Panc1 (cell line): ENCODE results near the gene LYST. TPM values are rescaled to one million over a fixed set of nuclear protein-coding genes. Genes with fewer than 3 reads are reported as not detected.
A peak's percentile ranks its signal among the peaks of the same experiment; 100 is the strongest.

Experiments
- ATAC-seq: fragments of 200-7000 bp; cut with Tn5 transposase; 2 replicates; pipeline ENCODE4 v1.9.1; 2020; ENCODE audit warnings: mild to moderate bottlenecking, moderate library complexity
- BruUV-seq: library from RNA; stranded (reverse); fragments of 400-500 nt; replicated peaks from 2 replicates; lab custom pipeline; 2021; lab: Mats Ljungman, UMichigan
- CTCF ChIA-PET: fragments of 300-600 bp; sonication (Branson Sonifier 250); formaldehyde crosslinking; loops from one replicate; lab custom pipeline; 2022; ENCODE audit warnings: antibody characterized with exemption; lab: Charles Lee
- POLR2A ChIA-PET: fragments of 300-600 bp; sonication (Branson Sonifier 250); formaldehyde crosslinking; loops from one replicate; lab custom pipeline; 2022; ENCODE audit warnings: antibody characterized with exemption; lab: Charles Lee
- DNase-seq: peaks from one replicate; pipeline ENCODE4 v3.0.0-alpha.2; 2010; ENCODE audit warnings: low read depth, low spot score
- H3K27ac ChIP-seq: 2 replicates; pipeline ENCODE4 v1.5.1; 2011; ENCODE audit warnings: mild to moderate bottlenecking, low read length, inconsistent platforms
- H3K27me3 ChIP-seq: fragments of 200-500 bp; sonication (Bioruptor generic); 2 replicates; pipeline ENCODE4 v1.6.0; 2014; ENCODE audit warnings: low read length, inconsistent platforms; ENCODE audit not compliant: control insufficient read depth, insufficient read depth
- H3K36me3 ChIP-seq: fragments of 200-500 bp; sonication (Bioruptor generic); 2 replicates; pipeline ENCODE4 v1.5.1; 2014; ENCODE audit warnings: inconsistent platforms, mild to moderate bottlenecking, low read length, moderate library complexity; ENCODE audit not compliant: control insufficient read depth, insufficient read depth
- H3K4me1 ChIP-seq: 2 replicates; pipeline ENCODE4 v1.5.1; 2011; ENCODE audit warnings: inconsistent platforms, mild to moderate bottlenecking, low read length, moderate library complexity; ENCODE audit not compliant: control insufficient read depth, insufficient read depth
- H3K4me3 ChIP-seq, 2 experiments: 2 replicates each; pipeline ENCODE4 v1.5.1; 2011 to 2012; ENCODE audit warnings: low read depth in 2 of 2, low read length in 2 of 2, mild to moderate bottlenecking in 2 of 2, inconsistent platforms in 1 of 2, moderate library complexity in 1 of 2
- H3K9me3 ChIP-seq: fragments of 200-500 bp; sonication (Bioruptor generic); 2 replicates; pipeline ENCODE4 v1.5.1; 2014; ENCODE audit warnings: low read depth, mild to moderate bottlenecking, inconsistent platforms, low read length, moderate library complexity; ENCODE audit not compliant: control insufficient read depth, insufficient read depth
- POLR2AphosphoS5 ChIP-seq: IDR thresholded peaks from 2 replicates; pipeline ENCODE4 v1.6.1; 2012; ENCODE audit warnings: mild to moderate bottlenecking, low read depth, low read length, moderate library complexity
- SIN3A ChIP-seq: IDR thresholded peaks from 2 replicates; pipeline ENCODE4 v1.6.1; 2012; ENCODE audit warnings: low read depth, mild to moderate bottlenecking, low read length, moderate library complexity, borderline replicate concordance; ENCODE audit not compliant: insufficient read depth
- TCF7L2 ChIP-seq: IDR thresholded peaks from 2 replicates; pipeline ENCODE4 v1.6.1; 2011; ENCODE audit warnings: mild to moderate bottlenecking, low read depth, low read length, inconsistent platforms
- in situ Hi-C: cut with HindIII; loops from 2 replicates; pipeline ENCODE4 v1.10.0; 2016; ENCODE audit warnings: low sequenced_read_pairs, low pct_unique_long_range_greater_than_20kb
- intact Hi-C: fragments of 100-400 bp; cut with micrococcal nuclease; formaldehyde crosslinking; loops from one replicate; pipeline ENCODE4 v1.10.0; 2022; ENCODE audit not compliant: unreplicated experiment
- total RNA-seq: library from RNA; stranded (reverse); gene quantifications from one replicate; pipeline ENCODE4 v1.2.1, GENCODE V29; 2021; ENCODE audit not compliant: unreplicated experiment
- TF ChIP-seq, protein P1 (sequence below): fragments of 450-650 bp; IDR thresholded peaks from 2 replicates; pipeline ENCODE4 v1.5.1; 2017; ENCODE audit warnings: mild to moderate bottlenecking
- TF ChIP-seq, protein P2 (sequence below), 2 experiments: IDR thresholded peaks; 2 replicates each; pipeline ENCODE4 v1.6.1; 2011 to 2012; ENCODE audit warnings: low read depth in 2 of 2, control low read depth in 1 of 2, low read length in 1 of 2, mild to moderate bottlenecking in 1 of 2, moderate library complexity in 1 of 2; ENCODE audit not compliant: insufficient read depth in 1 of 2

LYST gene
- total RNA-seq, 1 experiment from 2014 or later: 75.2 TPM

GRCh38 chr1:235859789-235860188 lies 6.9 kb downstream of the LYST start:
- CTCF ChIA-PET: interaction anchor here (0.6 kb wide), 1 partner anchor 46 kb away, joined by 3 read pairs; no protein-coding TSS in a partner anchor
- BruUV-seq: no TSS peak
- H3K36me3 ChIP-seq: no peaks in the 10 kb centered on the region

DNA sequence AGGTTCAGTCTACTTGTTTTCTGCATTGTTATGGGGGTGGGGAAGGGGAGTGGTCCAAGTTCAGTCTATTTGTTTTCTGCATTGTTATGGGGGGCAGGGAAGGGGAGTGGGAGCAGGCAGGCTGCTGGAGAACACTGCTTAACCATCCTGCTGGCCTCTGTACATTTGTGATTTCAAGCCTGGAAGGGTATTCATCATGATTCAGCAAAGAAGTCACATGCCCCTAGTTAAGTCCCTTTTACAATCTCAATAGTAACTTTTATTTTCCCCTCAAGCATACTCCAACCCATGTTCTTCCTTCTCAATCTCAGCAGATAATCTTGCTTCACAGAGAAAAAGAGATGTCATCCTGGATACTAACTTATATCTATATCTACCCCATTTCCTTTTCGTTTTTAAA lies 7.9 kb downstream of the LYST start:
- DNase-seq (no peak), ATAC-seq (no peak)
- H3K27me3 ChIP-seq: no peaks in the 10 kb centered on the region
- ChIA-PET POLR2A (no interaction called here), CTCF (no interaction called here)
- peaks cover 55% of the 10 kb centered on the region for H3K4me1 ChIP-seq
- intact Hi-C loops (no loop called here), in situ Hi-C loops (no loop called here)
- H3K36me3 ChIP-seq: no peaks in the 10 kb centered on the region
- no TSS peak for BruUV-seq
- H3K27ac ChIP-seq: 0 out of 2 replicates have a peak overlapping the region, but pooled peaks have one; percentile 20
- TF ChIP-seq, protein P1, sequence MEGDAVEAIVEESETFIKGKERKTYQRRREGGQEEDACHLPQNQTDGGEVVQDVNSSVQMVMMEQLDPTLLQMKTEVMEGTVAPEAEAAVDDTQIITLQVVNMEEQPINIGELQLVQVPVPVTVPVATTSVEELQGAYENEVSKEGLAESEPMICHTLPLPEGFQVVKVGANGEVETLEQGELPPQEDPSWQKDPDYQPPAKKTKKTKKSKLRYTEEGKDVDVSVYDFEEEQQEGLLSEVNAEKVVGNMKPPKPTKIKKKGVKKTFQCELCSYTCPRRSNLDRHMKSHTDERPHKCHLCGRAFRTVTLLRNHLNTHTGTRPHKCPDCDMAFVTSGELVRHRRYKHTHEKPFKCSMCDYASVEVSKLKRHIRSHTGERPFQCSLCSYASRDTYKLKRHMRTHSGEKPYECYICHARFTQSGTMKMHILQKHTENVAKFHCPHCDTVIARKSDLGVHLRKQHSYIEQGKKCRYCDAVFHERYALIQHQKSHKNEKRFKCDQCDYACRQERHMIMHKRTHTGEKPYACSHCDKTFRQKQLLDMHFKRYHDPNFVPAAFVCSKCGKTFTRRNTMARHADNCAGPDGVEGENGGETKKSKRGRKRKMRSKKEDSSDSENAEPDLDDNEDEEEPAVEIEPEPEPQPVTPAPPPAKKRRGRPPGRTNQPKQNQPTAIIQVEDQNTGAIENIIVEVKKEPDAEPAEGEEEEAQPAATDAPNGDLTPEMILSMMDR: no peak
- no peak for TF ChIP-seq POLR2AphosphoS5
- H3K4me3 ChIP-seq: no peak overlapping the region
- H3K9me3 ChIP-seq: no peaks in the 10 kb centered on the region

More at GRCh38 chr1:235859789-235860188, 6.9 kb downstream of the LYST start:
- Histone ChIP-seq H3K9me3 (no peaks in the 10 kb centered on the region), H3K27ac (peak overlapping the region; percentile 55; the same call in 1 of the 2 replicates), H3K4me1 (peaks cover 59% of the 10 kb centered on the region), H3K27me3 (no peaks in the 10 kb centered on the region), H3K4me3 (no peak overlapping the region)
- POLR2A ChIA-PET: no interaction called here
- ATAC-seq: no peak
- in situ Hi-C loops: no loop called here
- no peak for DNase-seq
- TF ChIP-seq, protein P1: no peak
- TF ChIP-seq SIN3A (no peak), TCF7L2 (no peak), POLR2AphosphoS5 (no peak)
- TF ChIP-seq, protein P2, sequence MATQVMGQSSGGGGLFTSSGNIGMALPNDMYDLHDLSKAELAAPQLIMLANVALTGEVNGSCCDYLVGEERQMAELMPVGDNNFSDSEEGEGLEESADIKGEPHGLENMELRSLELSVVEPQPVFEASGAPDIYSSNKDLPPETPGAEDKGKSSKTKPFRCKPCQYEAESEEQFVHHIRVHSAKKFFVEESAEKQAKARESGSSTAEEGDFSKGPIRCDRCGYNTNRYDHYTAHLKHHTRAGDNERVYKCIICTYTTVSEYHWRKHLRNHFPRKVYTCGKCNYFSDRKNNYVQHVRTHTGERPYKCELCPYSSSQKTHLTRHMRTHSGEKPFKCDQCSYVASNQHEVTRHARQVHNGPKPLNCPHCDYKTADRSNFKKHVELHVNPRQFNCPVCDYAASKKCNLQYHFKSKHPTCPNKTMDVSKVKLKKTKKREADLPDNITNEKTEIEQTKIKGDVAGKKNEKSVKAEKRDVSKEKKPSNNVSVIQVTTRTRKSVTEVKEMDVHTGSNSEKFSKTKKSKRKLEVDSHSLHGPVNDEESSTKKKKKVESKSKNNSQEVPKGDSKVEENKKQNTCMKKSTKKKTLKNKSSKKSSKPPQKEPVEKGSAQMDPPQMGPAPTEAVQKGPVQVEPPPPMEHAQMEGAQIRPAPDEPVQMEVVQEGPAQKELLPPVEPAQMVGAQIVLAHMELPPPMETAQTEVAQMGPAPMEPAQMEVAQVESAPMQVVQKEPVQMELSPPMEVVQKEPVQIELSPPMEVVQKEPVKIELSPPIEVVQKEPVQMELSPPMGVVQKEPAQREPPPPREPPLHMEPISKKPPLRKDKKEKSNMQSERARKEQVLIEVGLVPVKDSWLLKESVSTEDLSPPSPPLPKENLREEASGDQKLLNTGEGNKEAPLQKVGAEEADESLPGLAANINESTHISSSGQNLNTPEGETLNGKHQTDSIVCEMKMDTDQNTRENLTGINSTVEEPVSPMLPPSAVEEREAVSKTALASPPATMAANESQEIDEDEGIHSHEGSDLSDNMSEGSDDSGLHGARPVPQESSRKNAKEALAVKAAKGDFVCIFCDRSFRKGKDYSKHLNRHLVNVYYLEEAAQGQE (IDR thresholded peaks at IDR 0.05; ENCODE audit: insufficient read depth in 1 of 2, low read depth in 2 of 2, low read length in 1 of 2): no peak
- intact Hi-C loops: no loop called here
